Keratinocyte (primary cell): ENCODE data around the gene SELENOO. TPM values are rescaled to one million over a fixed set of nuclear protein-coding genes. Genes with fewer than 3 reads are reported as not detected.
A peak's percentile ranks its signal among the peaks of the same experiment; 100 is the strongest.

Experiments used
- DNase-seq: peaks from one replicate; pipeline ENCODE4 v3.0.0-alpha.2; 2011; ENCODE audit warnings: low read depth, missing footprints, low spot score
- FAIRE-seq: peaks from 2 replicates; lab custom pipeline; 2011; peaks lifted over from hg19 to GRCh38; lab: Jason Lieb, UNC
- H2AFZ ChIP-seq: 2 replicates; pipeline ENCODE4 v1.6.0; 2012; ENCODE audit warnings: low read length, control low read depth, inconsistent platforms; ENCODE audit not compliant: control insufficient read depth
- H3K27ac ChIP-seq: 2 replicates; pipeline ENCODE4 v1.5.1; 2011; ENCODE audit warnings: low read length; ENCODE audit not compliant: control insufficient read depth, insufficient read depth
- H3K27me3 ChIP-seq: 3 replicates; pipeline ENCODE4 v1.6.0; 2011; ENCODE audit warnings: low read length; ENCODE audit not compliant: control insufficient read depth, insufficient read depth; ENCODE audit errors: extremely low read depth
- H3K36me3 ChIP-seq, 2 experiments: 2 replicates in 1 of 2; 3 replicates in 1 of 2; pipeline ENCODE4 v1.5.1; 2011; ENCODE audit warnings: low read length in 2 of 2, mild to moderate bottlenecking in 1 of 2; ENCODE audit not compliant: control insufficient read depth in 2 of 2, insufficient read depth in 2 of 2; ENCODE audit errors: extremely low read depth in 1 of 2
- H3K4me1 ChIP-seq: 3 replicates; pipeline ENCODE4 v1.5.1; 2011; ENCODE audit warnings: low read length; ENCODE audit not compliant: control insufficient read depth, insufficient read depth; ENCODE audit errors: extremely low read depth
- H3K4me2 ChIP-seq: 3 replicates; pipeline ENCODE4 v1.6.0; 2011; ENCODE audit warnings: low read depth, low read length; ENCODE audit not compliant: control insufficient read depth, insufficient read depth; ENCODE audit errors: extremely low read depth
- H3K4me3 ChIP-seq, 3 experiments: fragments of 200-600 bp in 1 of 3; sonication (generic) in 1 of 3; 2 replicates in 2 of 3; 3 replicates in 1 of 3; pipeline ENCODE4 v1.5.1; 2011 to 2016; ENCODE audit warnings: low read length in 3 of 3, mild to moderate bottlenecking in 3 of 3, control low read depth in 2 of 3, inconsistent platforms in 1 of 3, low read depth in 1 of 3, mixed read lengths in 1 of 3, mixed run types in 1 of 3, moderate library complexity in 1 of 3; ENCODE audit not compliant: control insufficient read depth in 2 of 3, insufficient read depth in 2 of 3; ENCODE audit errors: extremely low read depth in 1 of 3
- H3K79me2 ChIP-seq: 2 replicates; pipeline ENCODE4 v1.6.0; 2012; ENCODE audit warnings: low read length; ENCODE audit not compliant: control insufficient read depth, insufficient read depth
- H3K9ac ChIP-seq: 3 replicates; pipeline ENCODE4 v1.6.0; 2011; ENCODE audit warnings: low read length; ENCODE audit not compliant: control insufficient read depth, insufficient read depth; ENCODE audit errors: extremely low read depth
- H3K9me1 ChIP-seq: 3 replicates; pipeline ENCODE4 v1.6.0; 2011; ENCODE audit warnings: low read length; ENCODE audit not compliant: control insufficient read depth, insufficient read depth; ENCODE audit errors: extremely low read depth
- H3K9me3 ChIP-seq: 2 replicates; pipeline ENCODE4 v1.5.1; 2012; ENCODE audit warnings: low read depth, low read length; ENCODE audit not compliant: control insufficient read depth
- H4K20me1 ChIP-seq: 3 replicates; pipeline ENCODE4 v1.6.0; 2011; ENCODE audit warnings: low read length; ENCODE audit not compliant: control insufficient read depth, insufficient read depth; ENCODE audit errors: extremely low read depth
- CTCF ChIP-seq, 3 experiments: IDR thresholded peaks in 1 of 3; conservative IDR thresholded peaks in 1 of 3; optimal IDR thresholded peaks in 1 of 3; 2 replicates in 2 of 3; 3 replicates in 1 of 3; pipeline versions ENCODE3 to v1.5.1; 2011; ENCODE audit warnings: low read length in 3 of 3, mild to moderate bottlenecking in 3 of 3, moderate library complexity in 2 of 3, control low read depth in 1 of 3, inconsistent platforms in 1 of 3; ENCODE audit not compliant: insufficient read depth in 2 of 3; ENCODE audit errors: extremely low read depth in 1 of 3
- EZH2 ChIP-seq: IDR thresholded peaks from one replicate; pipeline ENCODE4 v1.6.1; 2012; ENCODE audit warnings: inconsistent platforms, mild to moderate bottlenecking, low read length, moderate library complexity
- dilution Hi-C: fragments of 300-500 bp; cut with MboI; formaldehyde crosslinking; loops from one replicate; pipeline ENCODE4 v1.7.0; 2020; ENCODE audit warnings: low sequenced_read_pairs; ENCODE audit not compliant: extremely low pct_ligation_motif_present
- polyA plus RNA-seq, 5 experiments: library from polyadenylated mRNA; depleted of rRNA in 3 of 5; stranded (reverse) in 3 of 5; stranded (forward) in 1 of 5; unstranded in 1 of 5; fragments of >200 nt; gene quantifications; 1 replicate in 1 of 5; 2 replicates in 3 of 5; 3 replicates in 1 of 5; pipeline versions ENCODE4 v1.2.1 to v1.2.3, GENCODE V29; 2011 to 2012; ENCODE audit warnings: missing spikeins in 2 of 5, low read depth in 1 of 5, low replicate concordance in 1 of 5

SELENOO gene
- polyA plus RNA-seq, 1 donor (not counting 4 experiments of a cell fraction or from before 2014, with no cell fraction given) = 14.4 TPM

- TF ChIP-seq CTCF (optimal IDR thresholded peaks at IDR 0.05 in 1 of 3, IDR thresholded peaks at IDR 0.05 in 1 of 3, conservative IDR thresholded peaks at IDR 0.05 in 1 of 3; ENCODE audit: extremely low read depth in 1 of 3, insufficient read depth in 2 of 3, low read length in 3 of 3) = no peak
- no peak for TF ChIP-seq EZH2
- Histone ChIP-seq H3K9me1 (peaks cover 2% of the 10 kb centered on the region), H3K27ac (no peak overlapping the region), H3K4me3 (no peak overlapping the region), H3K4me2 (no peak overlapping the region), H3K27me3 (no peaks in the 10 kb centered on the region), H3K79me2 (peaks cover 28% of the 10 kb centered on the region), H3K9me3 (no peaks in the 10 kb centered on the region), H4K20me1 (peaks cover 10% of the 10 kb centered on the region), H3K36me3 (peaks cover 23 to 34% of the 10 kb centered on the region in 2 experiments), H3K9ac (no peak overlapping the region), H3K4me1 (peaks cover 6% of the 10 kb centered on the region), H2AFZ (no peak overlapping the region)
- FAIRE-seq (no peak), DNase-seq (no peak)
- dilution Hi-C loops = no loop called here
These were observed 8.4 kb downstream of the SELENOO start for GRCh38 chr22:50208939-50209892.

GRCh38 chr22:50209893-50210292, 9.1 kb downstream of the SELENOO start:
- DNase-seq (no peak), FAIRE-seq (peak; percentile 75)
- peaks cover 10% of the 10 kb centered on the region for H4K20me1 ChIP-seq
- no peak overlapping the region for H2AFZ ChIP-seq
- dilution Hi-C loops = no loop called here
- no peak overlapping the region for H3K4me3 ChIP-seq
- no peaks in the 10 kb centered on the region for H3K27me3 ChIP-seq
- peaks cover 29% of the 10 kb centered on the region for H3K79me2 ChIP-seq
- H3K36me3 ChIP-seq = peaks cover 25 to 36% of the 10 kb centered on the region in 2 experiments
- no peak overlapping the region for H3K4me2 ChIP-seq
- H3K9ac ChIP-seq = no peak overlapping the region
- H3K27ac ChIP-seq = no peak overlapping the region
- TF ChIP-seq EZH2 (no peak), CTCF (optimal IDR thresholded peaks at IDR 0.05 in 1 of 3, IDR thresholded peaks at IDR 0.05 in 1 of 3, conservative IDR thresholded peaks at IDR 0.05 in 1 of 3; ENCODE audit: extremely low read depth in 1 of 3, insufficient read depth in 2 of 3, low read length in 3 of 3) (peak; percentile 84 to 89 (median 86))
- peaks cover 2% of the 10 kb centered on the region for H3K9me1 ChIP-seq
- no peaks in the 10 kb centered on the region for H3K9me3 ChIP-seq
- peaks cover 6% of the 10 kb centered on the region for H3K4me1 ChIP-seq
